Activated CD8-positive, alpha-beta T cell treated with anti-CD3 and anti-CD28 coated beads, Interleukin-2, amount 10 ng/mL, durations not matched to agents 7 days and 5 days (primary cell): ENCODE data around the gene XDH. TPM values are rescaled to one million over a fixed set of nuclear protein-coding genes. Genes with fewer than 3 reads are reported as not detected.

ENCODE experiments used
- ATAC-seq: fragments of 150-1000 bp; cut with Tn5 transposase; one replicate; pipeline ENCODE4 v1.10.0; 2021; ENCODE audit warnings: moderate library complexity
- CTCF ChIA-PET: fragments of 350-600 bp; sonication (Branson Sonifier 250); formaldehyde crosslinking; loops from one replicate; lab custom pipeline; 2021; ENCODE audit warnings: antibody characterized with exemption; lab: Charles Lee
- POLR2A ChIA-PET: fragments of 350-600 bp; sonication (Branson Sonifier 250); formaldehyde crosslinking; loops from one replicate; lab custom pipeline; 2021; ENCODE audit warnings: antibody characterized with exemption; lab: Charles Lee
- DNase-seq: peaks from one replicate; pipeline ENCODE4 v3.0.0-alpha.2; 2020
- H3K27ac Mint-ChIP-seq: one replicate; pipeline ENCODE4 v1.8.0; 2021; ENCODE audit warnings: mild to moderate bottlenecking, mixed read lengths
- H3K27me3 Mint-ChIP-seq: one replicate; pipeline ENCODE4 v1.8.0; 2021; ENCODE audit warnings: low read depth, mixed read lengths
- H3K36me3 Mint-ChIP-seq: one replicate; pipeline ENCODE4 v1.8.0; 2021; ENCODE audit warnings: low read depth, mixed read lengths
- H3K4me1 Mint-ChIP-seq: one replicate; pipeline ENCODE4 v1.8.0; 2021; ENCODE audit warnings: low read depth, mixed read lengths
- H3K4me3 Mint-ChIP-seq: one replicate; pipeline ENCODE4 v1.8.0; 2021; ENCODE audit warnings: mild to moderate bottlenecking, mixed read lengths
- H3K9me3 Mint-ChIP-seq: one replicate; pipeline ENCODE4 v1.8.0; 2022; ENCODE audit warnings: mixed read lengths; ENCODE audit not compliant: insufficient read depth
- total RNA-seq, 2 experiments: library from RNA; stranded (reverse); gene quantifications; one replicate each; pipeline ENCODE4 v1.2.3, GENCODE V29; 2021

The XDH gene
- total RNA-seq, 2 experiments from 2014 or later = not detected

DNA sequence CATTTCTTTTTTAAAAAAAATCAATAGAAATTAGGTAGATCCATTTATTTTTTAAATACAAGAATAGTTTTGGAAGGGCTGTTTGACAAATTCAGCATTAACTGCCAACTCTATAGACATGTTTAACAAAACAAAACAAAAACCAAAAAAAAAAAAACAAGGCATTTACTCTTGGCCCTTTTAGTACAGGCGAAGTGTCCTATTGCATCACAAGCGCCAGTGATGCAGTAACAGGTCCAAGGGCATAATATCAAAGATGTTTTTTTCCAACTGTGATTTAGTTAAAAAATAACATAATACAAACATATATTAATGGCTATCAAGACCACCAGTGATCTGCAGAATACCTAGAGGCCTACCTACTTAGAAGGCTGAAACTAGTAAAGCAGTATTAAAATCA, 55.3 kb downstream of the XDH start:
- POLR2A ChIA-PET = no interaction called here

DNA sequence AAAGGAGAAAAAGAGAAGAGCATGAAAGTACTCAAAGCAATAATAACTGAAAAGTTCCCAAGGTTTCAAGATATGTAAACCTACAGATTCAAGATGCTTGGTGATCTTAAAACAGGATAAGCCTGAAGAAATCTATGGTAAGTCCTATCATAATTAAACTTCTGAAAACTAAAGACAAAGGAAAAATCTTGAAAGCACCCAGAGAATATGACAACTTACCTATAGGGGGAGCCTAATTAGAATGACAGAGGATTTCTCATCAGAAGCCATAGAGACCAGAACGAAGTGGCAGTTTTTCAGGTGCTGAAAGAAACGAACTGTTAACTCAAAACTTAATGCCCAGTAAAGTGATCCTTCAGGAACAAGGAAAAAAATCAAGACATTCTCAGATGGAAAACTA, 59.7 kb downstream of the XDH start:
- Mint-ChIP-seq H3K4me1 (no peaks in the 10 kb centered on the region), H3K36me3 (no peaks in the 10 kb centered on the region), H3K27ac (no peak overlapping the region), H3K27me3 (peaks cover 41% of the 10 kb centered on the region), H3K4me3 (no peak overlapping the region), H3K9me3 (no peaks in the 10 kb centered on the region)
- CTCF ChIA-PET = no interaction called here
- POLR2A ChIA-PET = no interaction called here
- DNase-seq = no peak
- no peak for ATAC-seq

More for the DNA sequence above, 55.3 kb downstream of the XDH start:
- DNase-seq (no peak), ATAC-seq (no peak)
- Mint-ChIP-seq H3K9me3 (no peaks in the 10 kb centered on the region), H3K36me3 (no peaks in the 10 kb centered on the region), H3K4me1 (no peaks in the 10 kb centered on the region), H3K4me3 (no peak overlapping the region), H3K27ac (no peak overlapping the region), H3K27me3 (peaks cover 39% of the 10 kb centered on the region)
- CTCF ChIA-PET = no interaction called here

DNA sequence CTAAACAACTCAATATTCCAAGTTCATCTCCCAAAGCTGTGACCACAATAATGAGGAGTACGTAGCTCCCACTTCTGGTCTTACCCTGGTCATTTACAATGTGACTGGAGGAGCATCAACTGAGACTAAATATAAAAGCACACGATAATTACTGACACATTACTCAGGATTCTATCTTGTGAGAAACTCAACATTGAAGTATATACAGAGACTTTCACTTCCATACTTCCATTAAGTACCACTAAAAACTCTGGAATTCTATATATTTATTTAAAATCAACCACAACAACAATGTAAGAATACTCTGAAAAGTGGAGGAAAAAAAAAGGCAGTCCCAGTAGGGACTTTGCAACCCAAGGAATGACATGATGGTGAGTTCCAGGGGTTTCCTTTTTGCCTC, 61.4 kb downstream of the XDH start:
- DNase-seq (no peak), ATAC-seq (no peak)
- H3K36me3 Mint-ChIP-seq = no peaks in the 10 kb centered on the region
- H3K27me3 Mint-ChIP-seq = peaks cover 36% of the 10 kb centered on the region
- no peaks in the 10 kb centered on the region for H3K9me3 Mint-ChIP-seq
- ChIA-PET POLR2A (no interaction called here), CTCF (no interaction called here)
- H3K4me1 Mint-ChIP-seq = no peaks in the 10 kb centered on the region
- no peak overlapping the region for H3K4me3 Mint-ChIP-seq
- no peak overlapping the region for H3K27ac Mint-ChIP-seq

DNA sequence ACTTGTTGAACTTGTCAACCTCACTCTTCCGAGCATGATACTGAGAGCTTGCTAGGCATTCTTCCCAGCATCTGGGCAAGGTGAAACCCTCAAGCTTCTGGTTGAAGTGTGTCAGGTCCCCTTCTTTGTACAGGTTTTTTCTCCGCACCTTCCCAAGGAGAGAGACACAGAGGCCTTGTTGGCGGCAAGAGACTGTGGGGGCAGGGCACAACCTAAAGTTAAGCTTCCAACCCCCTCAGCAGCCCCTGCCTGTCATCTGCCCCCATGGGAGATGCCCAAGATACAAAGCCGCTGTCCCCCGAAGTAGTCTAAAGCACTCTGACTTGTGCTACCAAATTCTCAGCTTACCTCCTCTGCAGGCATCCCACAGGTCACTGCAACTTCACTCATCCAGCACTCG, 64.9 kb downstream of the XDH start:
- CTCF ChIA-PET = no interaction called here
- Mint-ChIP-seq H3K36me3 (no peaks in the 10 kb centered on the region), H3K9me3 (no peaks in the 10 kb centered on the region), H3K4me3 (no peak overlapping the region), H3K27me3 (peaks cover 19% of the 10 kb centered on the region), H3K27ac (no peak overlapping the region), H3K4me1 (no peaks in the 10 kb centered on the region)
- ATAC-seq (no peak), DNase-seq (no peak)
- POLR2A ChIA-PET = interaction anchor here (1.3 kb wide), 1 partner anchor 15 kb away, joined by 3 read pairs; no protein-coding TSS in a partner anchor

DNA sequence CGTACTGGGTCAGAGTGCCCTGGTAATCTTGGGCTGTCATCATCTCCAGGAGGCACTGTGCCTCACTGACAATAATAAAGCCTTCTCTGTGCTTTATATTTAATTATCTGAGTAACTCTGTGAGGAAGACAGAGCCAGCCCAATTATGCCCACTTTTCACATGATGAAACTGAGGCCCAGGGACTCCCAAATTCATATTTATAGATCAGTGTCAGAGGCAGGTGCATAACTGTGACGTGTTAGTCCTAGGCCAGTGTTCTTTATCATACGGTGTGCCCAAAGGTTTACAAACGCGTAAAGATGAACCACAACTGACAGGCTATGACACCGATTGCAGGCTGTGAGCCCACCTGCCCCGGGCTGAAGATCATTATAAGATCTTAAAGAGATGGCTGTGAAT, 65.4 kb downstream of the XDH start:
- Mint-ChIP-seq H3K9me3 (no peaks in the 10 kb centered on the region), H3K27ac (no peak overlapping the region), H3K36me3 (no peaks in the 10 kb centered on the region), H3K27me3 (peaks cover 15% of the 10 kb centered on the region), H3K4me3 (no peak overlapping the region), H3K4me1 (no peaks in the 10 kb centered on the region)
- ATAC-seq = no peak
- CTCF ChIA-PET = interaction anchor here (1.6 kb wide), 1 partner anchor 16 kb away, joined by 4 read pairs; no protein-coding TSS in a partner anchor
- POLR2A ChIA-PET = interaction anchor here (1.3 kb wide), 1 partner anchor 16 kb away, joined by 3 read pairs; no protein-coding TSS in a partner anchor
- DNase-seq = no peak

DNA sequence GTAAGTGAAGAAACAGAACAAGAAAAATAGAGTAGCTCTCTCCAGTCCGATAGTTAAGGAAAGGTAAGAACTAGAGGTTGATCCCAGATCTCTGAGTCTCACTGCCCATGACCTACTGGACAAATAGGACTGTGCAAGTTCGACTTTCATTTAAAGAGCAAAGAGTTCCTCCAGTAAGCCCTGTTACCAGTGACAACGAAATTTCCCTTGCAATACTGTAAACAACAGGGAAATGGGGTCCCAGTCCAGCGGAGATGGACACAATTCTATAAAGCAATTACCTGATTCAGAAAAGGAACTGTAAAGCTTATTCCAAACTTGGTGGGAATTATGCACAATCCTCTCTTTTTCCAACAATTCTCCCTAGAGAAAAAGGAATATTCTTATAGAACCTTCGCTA, 65.9 kb downstream of the XDH start:
- ChIA-PET CTCF (interaction anchor here (1.6 kb wide), 1 partner anchor 16 kb away, joined by 4 read pairs; no protein-coding TSS in a partner anchor), POLR2A (no interaction called here)
- H3K27ac Mint-ChIP-seq = no peak overlapping the region
- DNase-seq (no peak), ATAC-seq (no peak)
- peaks cover 11% of the 10 kb centered on the region for H3K27me3 Mint-ChIP-seq
- no peaks in the 10 kb centered on the region for H3K9me3 Mint-ChIP-seq
- no peaks in the 10 kb centered on the region for H3K36me3 Mint-ChIP-seq
- H3K4me3 Mint-ChIP-seq = no peak overlapping the region
- no peaks in the 10 kb centered on the region for H3K4me1 Mint-ChIP-seq

DNA sequence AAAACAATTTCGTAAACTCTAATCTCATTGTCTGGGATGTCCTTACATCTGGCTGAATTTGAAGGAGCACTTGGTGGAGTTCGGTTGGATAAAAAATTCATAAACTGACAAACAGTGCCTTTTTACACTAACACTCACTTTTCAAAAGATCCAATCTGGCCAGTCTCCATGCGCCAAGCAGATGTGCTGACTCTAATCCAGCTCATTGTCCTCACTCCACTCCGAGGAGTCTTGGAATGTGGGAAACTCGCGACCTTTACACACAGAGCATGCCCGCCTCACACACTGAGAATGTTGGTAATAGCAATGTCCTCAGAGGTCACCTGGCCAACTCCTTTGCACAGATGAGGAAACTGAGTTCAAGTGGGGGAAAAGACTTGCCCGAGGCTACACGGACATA, 66.8 kb downstream of the XDH start:
- no peak for DNase-seq
- ATAC-seq = no peak
- ChIA-PET POLR2A (no interaction called here), CTCF (interaction anchor here (1.6 kb wide), 1 partner anchor 15 kb away, joined by 4 read pairs; no protein-coding TSS in a partner anchor)
- H3K27ac Mint-ChIP-seq = no peak overlapping the region
- H3K27me3 Mint-ChIP-seq = peaks cover 9% of the 10 kb centered on the region
- H3K9me3 Mint-ChIP-seq = no peaks in the 10 kb centered on the region
- H3K36me3 Mint-ChIP-seq = no peaks in the 10 kb centered on the region
- no peak overlapping the region for H3K4me3 Mint-ChIP-seq
- no peaks in the 10 kb centered on the region for H3K4me1 Mint-ChIP-seq

DNA sequence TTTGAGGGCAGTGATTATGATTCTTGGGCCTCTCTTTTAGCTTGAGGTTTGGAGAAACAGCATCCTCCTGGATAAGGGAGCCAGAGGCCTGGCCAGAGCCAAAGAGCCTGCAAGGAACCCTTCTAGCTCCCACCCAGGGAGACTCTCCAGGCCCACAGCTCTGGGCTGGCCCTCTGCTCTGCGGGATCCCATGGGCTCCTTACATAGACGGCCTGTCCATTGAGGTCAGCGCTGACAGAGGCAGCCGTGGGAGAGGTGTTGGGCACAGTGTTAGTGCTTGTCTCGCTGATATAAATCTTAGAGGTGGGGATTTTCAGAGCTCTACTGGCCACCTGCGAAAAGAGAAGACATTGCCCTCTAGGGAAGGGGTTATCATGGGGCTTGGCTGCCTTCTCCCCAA, 67.2 kb downstream of the XDH start:
- H3K9me3 Mint-ChIP-seq = no peaks in the 10 kb centered on the region
- no peaks in the 10 kb centered on the region for H3K36me3 Mint-ChIP-seq
- peaks cover 6% of the 10 kb centered on the region for H3K27me3 Mint-ChIP-seq
- ATAC-seq = no peak
- no peak for DNase-seq
- POLR2A ChIA-PET = no interaction called here
- H3K27ac Mint-ChIP-seq = no peak overlapping the region
- CTCF ChIA-PET = no interaction called here
- no peak overlapping the region for H3K4me3 Mint-ChIP-seq
- H3K4me1 Mint-ChIP-seq = no peaks in the 10 kb centered on the region

DNA sequence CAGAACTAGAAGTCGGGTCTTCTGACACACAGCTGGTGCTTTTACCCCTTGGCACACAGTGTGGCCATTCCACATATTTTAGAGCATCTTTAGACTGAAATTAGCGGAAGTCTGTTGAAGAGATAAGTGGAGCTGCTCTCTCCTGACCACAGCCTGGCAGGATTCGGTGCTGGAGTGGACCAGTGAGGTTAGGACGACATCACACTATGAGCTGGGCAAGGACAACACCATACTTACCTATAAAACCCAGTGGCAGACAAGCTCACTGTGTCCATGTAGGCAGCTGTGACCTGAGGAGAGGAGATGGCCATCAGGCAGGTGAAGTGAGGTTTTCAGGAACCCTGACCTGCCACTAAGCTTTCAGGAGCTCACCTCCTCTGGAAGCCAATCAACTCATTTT, 70.1 kb downstream of the XDH start:
- Mint-ChIP-seq H3K4me3 (no peak overlapping the region), H3K36me3 (no peaks in the 10 kb centered on the region), H3K27ac (no peak overlapping the region), H3K27me3 (peaks cover 7% of the 10 kb centered on the region), H3K4me1 (no peaks in the 10 kb centered on the region), H3K9me3 (no peaks in the 10 kb centered on the region)
- DNase-seq (no peak), ATAC-seq (no peak)
- CTCF ChIA-PET = interaction anchor here (1.4 to 2.1 kb wide), 2 partner anchors 10 to 175 kb away, joined by 3 to 7 read pairs; no protein-coding TSS in a partner anchor
- POLR2A ChIA-PET = no interaction called here

DNA sequence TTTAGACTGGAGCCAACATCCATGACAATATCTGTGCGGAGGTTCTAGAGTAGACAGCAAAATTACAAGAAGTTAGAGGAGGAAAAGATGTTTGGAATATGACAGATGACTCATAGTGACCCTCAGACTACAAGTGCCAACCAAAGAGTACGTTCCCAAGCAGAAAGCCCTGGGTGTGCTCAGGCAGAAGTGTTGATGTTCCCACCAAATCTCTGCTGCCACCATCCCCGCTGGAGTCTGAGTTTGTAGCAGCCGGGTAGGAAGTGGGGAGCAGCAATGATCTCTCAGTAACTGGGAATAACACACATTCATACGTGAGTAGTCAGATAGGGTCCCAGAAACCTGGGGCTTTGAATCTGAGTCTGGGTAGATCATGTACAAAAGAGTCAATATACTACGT, 73.2 kb downstream of the XDH start:
- Mint-ChIP-seq H3K4me3 (no peak overlapping the region), H3K27me3 (peaks cover 7% of the 10 kb centered on the region), H3K36me3 (no peaks in the 10 kb centered on the region), H3K27ac (no peak overlapping the region), H3K9me3 (no peaks in the 10 kb centered on the region), H3K4me1 (no peaks in the 10 kb centered on the region)
- ChIA-PET POLR2A (no interaction called here), CTCF (no interaction called here)
- no peak for DNase-seq
- ATAC-seq = no peak

DNA sequence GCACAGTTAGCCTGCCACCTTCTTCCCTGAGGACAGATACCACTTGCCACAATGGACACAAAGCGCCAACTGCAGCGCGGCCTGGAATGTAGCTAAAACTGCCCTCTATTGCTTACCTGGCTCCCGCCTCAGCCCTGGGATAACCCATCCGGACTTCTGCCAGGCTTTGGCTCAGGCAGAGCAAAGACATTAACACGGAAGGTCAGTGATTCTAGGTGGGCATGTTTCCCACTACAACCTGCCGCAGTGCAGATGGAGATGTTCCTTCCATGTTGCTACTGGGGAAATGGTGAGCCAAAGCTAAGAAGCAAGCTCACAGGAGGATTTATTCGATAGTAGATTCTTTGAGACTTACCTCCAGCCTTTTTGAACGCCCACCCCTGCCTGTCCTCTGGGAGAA, 74.8 kb downstream of the XDH start:
- ATAC-seq = no peak
- ChIA-PET CTCF (no interaction called here), POLR2A (no interaction called here)
- DNase-seq = no peak
- H3K36me3 Mint-ChIP-seq = no peaks in the 10 kb centered on the region
- peaks cover 5% of the 10 kb centered on the region for H3K27me3 Mint-ChIP-seq
- no peaks in the 10 kb centered on the region for H3K4me1 Mint-ChIP-seq
- H3K27ac Mint-ChIP-seq = no peak overlapping the region
- no peaks in the 10 kb centered on the region for H3K9me3 Mint-ChIP-seq
- no peak overlapping the region for H3K4me3 Mint-ChIP-seq

DNA sequence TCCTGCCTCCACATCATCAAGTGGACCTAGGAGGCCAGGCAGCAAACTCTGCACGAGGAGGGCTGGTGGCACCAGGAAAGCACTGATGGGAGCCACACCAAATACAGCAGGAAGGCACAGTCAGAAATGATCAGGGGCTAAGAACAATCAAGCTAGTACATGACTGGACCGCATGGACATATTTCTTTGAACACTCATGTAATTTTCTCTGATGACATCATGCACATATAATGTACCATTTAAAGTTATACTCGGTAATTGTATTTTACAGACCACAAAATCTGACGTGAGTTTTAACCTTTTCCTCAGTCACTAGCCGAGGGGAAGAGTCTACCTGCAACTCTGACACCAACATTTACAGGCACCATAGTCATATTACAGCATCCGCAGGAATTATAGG, 76.7 kb downstream of the XDH start:
- Mint-ChIP-seq H3K9me3 (no peaks in the 10 kb centered on the region), H3K4me3 (no peak overlapping the region), H3K36me3 (no peaks in the 10 kb centered on the region), H3K4me1 (no peaks in the 10 kb centered on the region), H3K27ac (no peak overlapping the region), H3K27me3 (peaks cover 5% of the 10 kb centered on the region)
- ChIA-PET POLR2A (interaction anchor here (0.6 kb wide), 1 partner anchor 25 kb away, joined by 3 read pairs; no protein-coding TSS in a partner anchor), CTCF (no interaction called here)
- ATAC-seq = no peak
- DNase-seq = no peak

DNA sequence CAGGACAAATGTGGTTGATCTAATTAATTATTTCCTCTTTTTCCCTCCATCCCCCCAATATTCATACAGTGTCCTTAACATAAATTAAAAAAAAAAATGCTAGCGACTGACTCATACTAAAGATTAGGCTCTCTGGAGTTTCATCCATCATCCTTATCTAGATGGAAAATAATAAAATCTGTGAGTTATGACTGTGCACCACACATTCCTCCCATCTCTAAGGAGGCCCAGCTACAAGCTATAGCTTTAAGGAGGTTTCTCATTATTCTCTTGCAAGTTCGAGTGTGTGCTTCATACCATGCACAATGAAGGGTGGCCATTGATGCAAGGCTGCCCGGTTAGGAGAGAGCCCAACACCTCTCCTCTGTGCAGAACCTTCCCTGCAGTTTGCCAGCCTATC, 77.3 kb downstream of the XDH start:
- ATAC-seq (no peak), DNase-seq (no peak)
- POLR2A ChIA-PET = interaction anchor here (0.6 kb wide), 1 partner anchor 24 kb away, joined by 3 read pairs; no protein-coding TSS in a partner anchor
- Mint-ChIP-seq H3K36me3 (no peaks in the 10 kb centered on the region), H3K27me3 (peaks cover 5% of the 10 kb centered on the region), H3K4me1 (no peaks in the 10 kb centered on the region), H3K9me3 (no peaks in the 10 kb centered on the region), H3K4me3 (no peak overlapping the region), H3K27ac (no peak overlapping the region)
- CTCF ChIA-PET = interaction anchor here (5.0 kb wide), 1 partner anchor 167 kb away, joined by 44 read pairs; no protein-coding TSS in a partner anchor
